GM04503 (cell line): ENCODE results near the gene SLC9A5.

Experiments used
- DNase-seq: peaks from one replicate; pipeline ENCODE4 v3.0.0-alpha.2; 2012; ENCODE audit warnings: low read depth

SLC9A5 gene

DNA sequence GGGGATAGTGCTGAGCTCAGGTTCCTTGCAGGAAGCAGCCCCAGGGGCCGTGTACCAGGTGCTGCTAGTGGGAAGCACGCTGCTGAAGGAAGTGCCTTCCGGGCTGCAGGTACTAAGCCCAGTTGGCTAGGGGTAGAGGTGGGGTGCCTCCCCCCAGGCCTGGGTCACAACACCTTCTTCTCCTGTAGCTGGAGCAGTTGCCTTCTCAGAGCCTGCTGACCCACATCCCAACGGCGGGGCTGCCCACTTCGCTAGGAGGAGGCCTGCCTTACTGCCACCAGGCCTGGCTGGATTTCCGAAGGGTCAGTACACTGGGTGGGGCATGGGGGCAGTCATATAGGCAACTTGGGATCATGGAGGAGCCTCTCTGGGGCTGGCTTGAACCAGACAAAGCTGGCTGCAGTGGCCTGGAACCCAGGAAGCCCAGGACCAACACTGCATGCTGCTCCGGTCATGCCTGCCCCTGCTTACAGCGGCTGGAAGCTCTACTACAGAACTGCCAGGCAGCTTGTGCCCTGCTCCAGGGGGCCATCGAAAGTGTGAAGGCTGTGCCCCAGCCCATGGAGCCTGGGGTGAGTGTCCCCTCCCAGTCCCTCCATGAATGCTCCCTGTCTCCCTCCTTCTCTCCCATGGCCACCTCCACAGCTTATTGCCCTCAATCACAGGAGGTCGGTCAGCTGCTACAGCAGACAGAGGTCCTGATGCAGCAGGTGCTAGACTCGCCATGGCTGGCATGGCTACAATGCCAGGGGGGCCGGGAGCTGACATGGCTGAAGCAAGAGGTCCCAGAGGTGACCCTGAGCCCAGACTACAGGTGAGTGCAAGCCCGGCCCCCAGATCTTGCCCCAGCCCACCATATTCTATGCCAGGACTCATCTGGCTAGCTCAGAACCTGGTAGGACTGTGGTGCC, 33.0 kb downstream of the SLC9A5 start:
- no peak for DNase-seq

DNA sequence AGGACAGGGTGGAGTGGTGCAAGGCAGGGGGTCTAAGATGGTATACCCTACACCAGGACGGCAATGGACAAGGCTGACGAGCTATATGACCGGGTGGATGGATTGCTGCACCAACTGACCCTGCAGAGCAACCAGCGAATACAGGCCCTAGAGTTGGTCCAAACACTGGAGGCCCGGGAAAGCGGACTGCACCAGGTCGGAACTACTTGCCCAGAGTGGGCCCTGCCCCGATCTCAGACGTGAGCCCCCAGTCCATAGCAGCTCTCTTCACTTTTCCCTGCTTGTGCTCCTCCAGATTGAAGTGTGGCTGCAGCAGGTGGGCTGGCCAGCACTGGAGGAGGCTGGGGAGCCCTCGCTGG, 33.6 kb downstream of the SLC9A5 start:
- DNase-seq = no peak

DNA sequence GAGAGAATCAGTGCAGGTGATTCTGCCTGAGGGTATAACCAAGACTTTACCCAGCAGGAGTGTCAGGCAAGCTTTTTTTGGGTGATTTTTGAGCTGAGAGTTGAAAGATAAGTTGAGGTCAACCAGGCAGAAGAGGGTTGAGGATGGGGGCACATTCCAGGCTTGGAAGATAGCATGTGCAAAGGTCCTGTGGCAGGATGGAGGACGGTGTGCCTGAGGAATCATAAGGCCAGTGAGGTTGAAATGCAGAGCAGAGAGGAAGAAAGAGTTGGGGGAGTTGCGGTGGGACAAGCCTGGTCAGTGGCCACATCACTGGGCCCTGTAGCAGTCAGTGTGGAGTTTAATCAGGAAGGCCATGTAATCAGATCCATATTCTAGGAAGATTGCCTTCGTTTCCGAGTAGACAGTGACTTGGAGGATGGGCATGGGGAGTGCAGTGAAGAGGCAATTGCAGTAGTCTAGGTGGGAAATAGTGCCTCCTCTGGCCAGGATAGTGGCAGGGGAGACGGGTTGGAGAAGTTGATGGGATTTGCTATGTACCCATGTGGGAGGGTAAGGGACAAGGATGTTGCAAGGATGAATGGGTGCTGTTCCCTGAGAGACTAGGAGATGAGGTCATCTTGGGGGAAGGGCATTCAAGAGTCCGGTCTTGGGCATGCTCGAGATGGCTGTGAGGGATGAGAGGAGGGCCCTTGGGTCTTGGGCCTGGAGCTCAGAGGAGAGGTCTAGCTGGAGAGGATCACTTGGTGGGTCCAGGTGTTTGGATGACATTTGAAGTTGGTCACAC, 34.5 kb downstream of the SLC9A5 start:
- DNase-seq = no peak

DNA sequence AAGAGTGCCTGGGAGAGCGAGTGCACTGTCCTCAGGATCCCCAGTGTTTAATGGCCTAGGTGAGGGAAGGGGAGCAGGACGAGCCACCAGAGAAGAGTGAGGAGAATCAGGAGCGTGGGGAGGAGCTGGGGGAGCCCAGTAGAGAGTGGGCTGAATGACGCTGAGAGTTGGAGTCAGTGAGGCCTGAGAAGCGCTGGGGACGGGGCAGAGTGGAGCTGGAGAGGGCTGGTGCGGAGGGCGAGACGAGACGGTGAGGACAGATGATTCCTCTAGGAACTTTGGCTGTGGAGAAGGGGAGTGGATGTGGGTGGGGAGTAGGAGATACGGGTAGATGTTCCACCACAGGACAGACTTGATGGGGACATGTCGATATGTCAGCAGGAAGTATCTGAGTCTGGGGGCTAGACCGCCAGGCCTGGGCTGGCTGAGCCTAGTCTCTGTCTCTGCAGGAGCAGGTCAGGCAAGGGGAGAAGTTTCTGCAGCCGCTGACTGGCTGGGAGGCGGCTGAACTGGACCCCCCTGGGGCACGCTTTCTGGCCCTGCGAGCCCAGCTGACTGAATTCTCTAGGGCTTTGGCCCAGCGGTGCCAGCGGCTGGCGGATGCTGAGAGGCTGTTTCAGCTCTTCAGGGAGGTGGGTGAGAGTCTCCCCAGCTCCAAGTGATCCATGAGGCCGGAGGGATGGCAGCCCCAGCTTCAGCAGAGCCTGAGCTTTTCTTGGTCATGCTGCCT, 35.2 kb downstream of the SLC9A5 start:
- no peak for DNase-seq

DNA sequence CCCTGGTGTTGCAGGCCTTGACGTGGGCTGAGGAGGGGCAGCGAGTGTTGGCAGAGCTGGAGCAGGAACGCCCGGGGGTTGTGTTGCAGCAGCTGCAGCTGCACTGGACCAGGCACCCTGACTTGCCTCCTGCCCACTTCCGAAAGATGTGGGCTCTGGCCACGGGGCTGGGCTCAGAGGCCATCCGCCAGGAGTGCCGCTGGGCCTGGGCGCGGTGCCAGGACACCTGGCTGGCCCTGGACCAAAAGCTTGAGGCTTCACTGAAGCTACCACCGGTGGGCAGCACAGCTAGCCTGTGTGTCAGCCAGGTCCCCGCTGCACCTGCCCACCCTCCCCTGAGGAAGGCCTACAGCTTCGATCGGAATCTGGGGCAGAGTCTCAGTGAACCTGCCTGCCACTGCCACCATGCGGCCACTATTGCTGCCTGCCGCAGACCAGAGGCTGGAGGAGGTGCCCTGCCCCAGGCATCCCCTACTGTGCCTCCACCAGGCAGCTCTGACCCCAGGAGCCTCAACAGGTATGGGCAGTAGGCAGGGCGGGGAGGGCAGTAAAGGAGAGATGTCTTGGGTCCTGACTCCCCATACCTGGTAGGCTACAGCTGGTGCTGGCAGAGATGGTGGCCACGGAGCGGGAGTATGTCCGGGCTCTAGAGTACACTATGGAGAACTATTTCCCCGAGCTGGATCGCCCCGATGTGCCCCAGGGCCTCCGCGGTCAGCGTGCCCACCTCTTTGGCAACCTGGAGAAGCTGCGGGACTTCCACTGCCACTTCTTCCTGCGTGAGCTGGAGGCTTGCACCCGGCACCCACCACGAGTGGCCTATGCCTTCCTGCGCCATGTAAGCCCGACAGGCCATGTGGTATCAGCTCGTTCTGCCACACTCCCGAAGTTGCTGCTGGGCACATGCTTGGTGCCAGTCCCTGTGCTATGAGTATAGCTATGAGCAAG, 36.2 kb downstream of the SLC9A5 start:
- DNase-seq = no peak

DNA sequence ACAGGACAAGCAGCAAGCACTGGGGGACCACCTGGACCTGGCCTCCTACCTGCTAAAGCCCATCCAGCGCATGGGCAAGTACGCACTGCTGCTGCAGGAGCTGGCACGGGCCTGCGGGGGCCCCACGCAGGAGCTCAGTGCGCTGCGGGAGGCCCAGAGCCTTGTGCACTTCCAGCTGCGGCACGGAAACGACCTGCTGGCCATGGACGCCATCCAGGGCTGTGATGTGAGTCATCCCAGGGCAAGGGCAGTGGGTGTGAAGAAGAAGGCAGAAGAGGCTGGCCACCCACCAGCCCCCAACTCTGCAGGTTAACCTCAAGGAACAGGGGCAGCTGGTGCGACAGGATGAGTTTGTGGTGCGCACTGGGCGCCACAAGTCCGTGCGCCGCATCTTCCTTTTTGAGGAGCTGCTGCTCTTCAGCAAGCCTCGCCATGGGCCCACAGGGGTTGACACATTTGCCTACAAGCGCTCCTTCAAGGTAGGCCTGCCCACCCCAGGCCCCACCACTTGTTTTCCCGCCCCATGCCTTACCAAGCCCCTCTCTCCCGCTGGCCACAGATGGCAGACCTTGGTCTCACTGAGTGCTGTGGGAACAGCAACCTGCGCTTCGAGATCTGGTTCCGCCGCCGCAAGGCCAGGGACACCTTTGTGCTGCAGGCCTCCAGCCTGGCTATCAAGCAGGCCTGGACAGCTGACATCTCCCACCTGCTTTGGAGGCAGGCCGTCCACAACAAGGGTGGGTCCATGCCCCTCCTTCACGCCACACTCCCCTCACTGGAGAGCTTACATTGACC, 37.9 kb downstream of the SLC9A5 start:
- DNase-seq = no peak

DNA sequence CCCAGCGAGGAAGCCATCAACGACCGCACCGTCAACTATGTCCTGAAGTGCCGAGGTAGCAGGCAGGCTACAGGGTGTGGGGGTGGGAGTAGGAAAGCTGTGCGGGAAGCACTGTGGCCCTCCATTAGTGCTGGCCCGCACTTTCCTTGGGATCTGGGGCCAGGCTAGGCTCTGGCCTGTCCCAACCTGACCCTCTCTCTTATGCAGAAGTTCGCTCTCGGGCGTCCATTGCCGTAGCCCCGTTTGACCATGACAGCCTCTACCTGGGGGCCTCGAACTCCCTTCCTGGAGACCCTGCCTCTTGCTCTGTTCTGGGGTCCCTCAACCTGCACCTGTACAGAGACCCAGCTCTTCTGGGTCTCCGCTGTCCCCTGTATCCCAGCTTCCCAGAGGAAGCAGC, 39.2 kb downstream of the SLC9A5 start:
- no peak for DNase-seq

DNA sequence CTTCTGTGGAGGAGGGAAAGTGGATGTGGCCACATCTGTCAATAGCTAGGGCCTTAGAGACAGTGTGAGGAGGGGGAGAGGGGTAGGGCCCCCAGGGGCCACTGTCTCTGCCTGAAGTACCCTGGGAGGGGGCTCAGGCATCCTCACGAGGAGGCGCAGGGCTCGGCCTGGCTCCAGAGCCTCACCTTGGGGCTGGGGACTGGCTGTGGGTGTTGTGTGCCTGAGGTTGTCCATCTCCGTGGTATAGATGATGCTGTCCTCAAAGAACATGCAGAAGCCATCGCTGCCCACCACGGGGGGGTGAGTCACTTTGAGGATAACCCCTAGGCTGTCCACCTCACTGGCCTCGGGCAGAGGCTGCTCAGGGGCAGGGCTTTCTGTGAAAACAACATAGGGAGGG, 42.7 kb downstream of the SLC9A5 start:
- no peak for DNase-seq

DNA sequence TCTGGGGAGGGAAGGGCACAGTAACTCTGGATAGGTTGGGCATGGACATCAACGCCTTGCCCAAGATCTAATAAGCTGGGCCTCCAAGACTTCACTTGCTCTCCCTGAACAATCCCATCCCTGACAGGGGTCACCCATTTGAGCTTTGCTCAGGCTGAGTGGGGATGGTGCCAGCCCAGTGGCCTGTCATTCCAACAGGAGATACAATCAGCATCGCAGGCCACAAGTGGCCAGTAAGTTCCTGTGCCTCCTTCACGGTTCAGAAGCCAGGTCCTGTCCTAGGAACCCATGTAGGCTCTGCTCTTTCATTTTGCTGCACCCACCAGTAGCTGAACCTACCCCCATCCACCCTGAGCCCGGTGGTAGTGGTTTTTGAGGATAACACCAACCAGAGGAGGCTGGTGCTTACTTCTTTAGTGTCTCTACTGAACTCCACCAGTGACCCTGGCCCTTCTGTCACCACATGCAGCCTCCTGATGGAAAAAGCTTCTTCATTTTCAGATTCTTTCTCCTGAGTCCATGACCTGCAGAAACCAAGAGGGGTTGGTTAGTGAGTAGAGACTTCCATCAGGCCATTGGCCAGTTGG, 45.5 kb downstream of the SLC9A5 start:
- DNase-seq = no peak

DNA sequence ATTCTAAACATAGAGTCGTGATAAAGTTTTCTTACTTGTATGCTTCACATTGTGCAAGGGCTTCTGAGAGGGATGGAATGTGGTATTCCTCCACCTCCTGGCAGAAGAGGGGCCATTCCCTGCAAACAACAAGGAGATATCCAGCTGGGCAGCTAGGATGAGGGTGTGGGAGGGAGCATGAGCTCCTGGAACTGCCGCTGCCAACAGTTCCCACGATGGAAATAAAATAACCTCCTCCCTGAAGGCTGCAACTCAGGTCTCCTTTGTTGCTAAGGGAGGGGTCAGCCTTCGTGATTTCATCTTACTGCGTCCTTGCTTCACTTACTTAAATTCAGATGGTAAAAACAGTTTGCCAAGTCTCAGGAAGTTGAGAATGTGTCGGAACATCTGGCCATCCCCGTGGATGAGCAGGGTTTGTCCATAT, 46.2 kb downstream of the SLC9A5 start:
- DNase-seq = peak; percentile 47

DNA sequence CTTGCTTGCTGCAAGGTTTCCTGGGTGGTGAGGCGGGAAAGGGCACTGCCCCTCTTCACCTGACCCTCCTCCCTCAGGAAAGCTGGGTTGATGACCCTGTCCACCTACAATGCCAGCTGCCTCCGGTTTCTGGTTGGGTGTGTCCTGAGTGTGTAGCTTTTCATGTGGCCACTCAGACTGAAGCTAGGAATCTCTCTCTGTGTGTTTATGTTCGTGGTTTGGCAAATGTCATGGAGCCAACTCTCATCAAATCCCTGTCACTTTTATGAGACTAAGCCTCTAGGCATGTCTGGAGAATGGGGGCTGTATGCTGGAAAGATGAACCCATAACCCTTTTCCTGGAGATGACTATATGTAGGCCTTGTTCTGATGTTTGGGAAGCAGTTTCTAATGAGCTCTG, 47.6 kb downstream of the SLC9A5 start:
- peak; percentile 72 for DNase-seq

DNA sequence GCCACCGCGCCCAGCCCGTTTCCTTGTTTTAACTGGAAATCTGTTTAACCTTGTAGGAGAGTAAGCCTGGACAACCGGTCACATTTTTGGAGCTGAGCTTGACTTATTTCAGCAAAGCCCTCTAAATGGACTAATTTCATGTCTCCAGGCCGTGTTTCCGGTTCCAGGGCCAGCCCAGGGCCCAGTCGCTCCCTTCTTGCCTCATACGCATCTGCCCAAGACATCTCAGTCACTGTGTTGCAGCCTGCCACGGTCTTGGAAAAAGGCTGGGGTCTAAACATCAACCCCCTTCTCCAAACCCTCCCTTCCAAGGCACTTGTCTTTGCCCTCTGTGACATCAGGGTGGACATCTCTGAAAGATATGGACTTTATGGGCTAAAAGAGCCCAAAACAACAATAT, 49.5 kb downstream of the SLC9A5 start:
- no peak for DNase-seq

DNA sequence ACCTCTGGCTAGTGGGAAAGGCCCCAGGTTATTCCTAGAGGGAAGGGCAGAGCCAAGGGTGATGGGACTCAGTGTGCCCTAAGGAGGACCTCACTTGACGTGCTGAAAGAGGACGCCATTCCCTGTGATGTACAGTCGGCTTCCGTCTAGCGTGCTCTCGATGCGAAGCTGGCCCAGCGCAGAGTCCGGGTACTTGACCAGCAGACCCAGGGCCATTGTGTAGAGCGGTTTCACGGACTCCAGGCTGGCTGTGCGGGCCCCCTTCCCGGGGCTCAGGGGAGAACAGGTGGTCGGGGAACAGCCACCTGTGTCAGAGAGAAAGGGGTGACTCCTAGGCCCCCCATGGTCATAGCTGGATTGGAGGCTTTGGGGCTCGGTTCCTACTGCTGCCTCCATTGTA, 50.5 kb downstream of the SLC9A5 start:
- DNase-seq = no peak

DNA sequence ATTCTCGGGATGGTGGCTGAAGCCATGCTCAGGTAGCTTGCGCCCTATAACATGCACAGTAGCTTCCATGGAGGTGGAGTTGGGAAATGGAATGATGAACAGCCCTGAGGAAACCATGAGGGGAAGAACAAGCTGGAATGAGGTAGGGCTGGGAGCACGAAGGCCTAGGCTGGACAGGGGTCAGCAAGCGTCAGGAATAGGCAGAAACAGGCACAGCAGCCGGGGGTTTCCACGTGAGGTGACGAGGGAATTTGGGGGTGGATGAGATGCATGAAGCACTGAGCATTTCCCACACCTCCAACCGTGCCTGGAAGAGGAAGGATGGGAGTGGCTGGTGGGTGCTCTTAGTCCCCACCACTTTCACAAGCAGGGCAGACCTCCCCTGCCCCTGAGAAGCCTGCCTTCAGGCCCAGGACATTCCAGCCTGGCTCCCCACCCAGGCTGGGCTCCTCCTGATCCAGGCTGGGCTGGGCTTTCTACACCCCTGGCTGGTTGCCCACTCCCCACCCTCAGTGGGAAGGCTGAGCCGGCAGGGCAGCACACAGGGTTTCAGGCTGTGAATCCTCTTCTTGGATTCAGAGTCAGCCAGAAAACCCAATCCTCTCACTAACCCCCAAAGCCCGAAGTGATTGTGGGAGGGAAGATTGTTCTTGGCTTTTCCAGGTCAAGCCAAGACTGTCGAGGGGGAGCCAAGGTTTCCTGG, 52.5 kb downstream of the SLC9A5 start:
- DNase-seq = no peak

DNA sequence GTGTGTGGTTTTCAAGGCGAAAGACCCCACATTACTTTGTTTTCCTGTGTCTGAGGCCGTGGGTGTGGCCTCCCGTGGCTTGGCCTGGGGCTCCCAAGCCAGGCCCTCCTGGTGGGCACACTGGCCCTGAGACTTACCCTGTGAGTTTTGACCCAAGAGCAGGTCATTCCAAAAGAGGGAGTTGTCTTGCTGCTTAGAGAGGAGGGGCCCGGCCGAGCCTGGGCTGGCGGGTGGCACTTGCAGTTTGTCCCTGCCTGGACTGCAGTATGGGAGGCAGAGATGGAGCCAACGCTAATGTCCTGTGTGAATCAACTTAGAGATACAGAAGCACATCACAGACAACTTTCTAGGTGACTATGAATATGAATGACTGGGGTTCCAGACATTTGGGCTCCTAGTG, 53.3 kb downstream of the SLC9A5 start:
- no peak for DNase-seq

DNA sequence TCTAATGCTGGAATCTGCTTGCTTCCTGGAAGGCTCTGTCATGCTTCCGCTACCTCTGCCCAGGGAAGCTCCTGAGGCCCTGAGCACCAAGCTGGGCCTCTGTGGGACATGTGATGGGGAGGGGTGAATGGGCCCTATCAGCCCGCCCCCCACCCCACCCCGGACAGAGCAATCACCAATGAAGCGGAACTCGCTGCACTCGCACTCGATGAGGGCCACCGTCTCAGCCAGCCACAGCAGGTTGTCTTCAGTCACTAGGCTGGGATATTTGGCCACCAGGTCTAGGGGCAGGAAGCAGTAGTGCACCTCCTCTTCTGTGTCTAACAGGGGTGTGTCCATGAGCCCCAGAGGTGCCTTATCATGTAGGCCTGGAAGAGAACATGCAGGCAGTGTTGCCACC, 54.2 kb downstream of the SLC9A5 start:
- DNase-seq = no peak

DNA sequence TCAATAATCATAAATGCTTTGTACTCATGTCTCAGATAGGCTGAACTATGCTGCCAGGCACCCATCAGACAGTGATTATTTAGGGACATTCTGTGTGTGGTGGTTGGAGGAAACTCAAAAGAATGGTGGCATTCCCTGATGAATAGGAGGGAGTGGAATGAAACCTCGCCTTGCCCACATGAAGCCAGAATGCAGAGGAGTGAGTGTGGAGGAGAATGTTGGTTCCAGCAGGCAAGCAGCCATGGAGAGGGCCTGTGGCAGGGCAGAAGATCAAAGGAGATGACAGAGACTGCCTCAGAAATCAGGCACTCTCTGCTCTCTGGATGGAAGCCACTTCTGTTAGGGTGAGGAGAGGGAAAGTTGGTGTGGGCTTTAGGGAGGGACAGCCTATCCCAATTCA, 55.2 kb downstream of the SLC9A5 start:
- DNase-seq = peak; percentile 54

DNA sequence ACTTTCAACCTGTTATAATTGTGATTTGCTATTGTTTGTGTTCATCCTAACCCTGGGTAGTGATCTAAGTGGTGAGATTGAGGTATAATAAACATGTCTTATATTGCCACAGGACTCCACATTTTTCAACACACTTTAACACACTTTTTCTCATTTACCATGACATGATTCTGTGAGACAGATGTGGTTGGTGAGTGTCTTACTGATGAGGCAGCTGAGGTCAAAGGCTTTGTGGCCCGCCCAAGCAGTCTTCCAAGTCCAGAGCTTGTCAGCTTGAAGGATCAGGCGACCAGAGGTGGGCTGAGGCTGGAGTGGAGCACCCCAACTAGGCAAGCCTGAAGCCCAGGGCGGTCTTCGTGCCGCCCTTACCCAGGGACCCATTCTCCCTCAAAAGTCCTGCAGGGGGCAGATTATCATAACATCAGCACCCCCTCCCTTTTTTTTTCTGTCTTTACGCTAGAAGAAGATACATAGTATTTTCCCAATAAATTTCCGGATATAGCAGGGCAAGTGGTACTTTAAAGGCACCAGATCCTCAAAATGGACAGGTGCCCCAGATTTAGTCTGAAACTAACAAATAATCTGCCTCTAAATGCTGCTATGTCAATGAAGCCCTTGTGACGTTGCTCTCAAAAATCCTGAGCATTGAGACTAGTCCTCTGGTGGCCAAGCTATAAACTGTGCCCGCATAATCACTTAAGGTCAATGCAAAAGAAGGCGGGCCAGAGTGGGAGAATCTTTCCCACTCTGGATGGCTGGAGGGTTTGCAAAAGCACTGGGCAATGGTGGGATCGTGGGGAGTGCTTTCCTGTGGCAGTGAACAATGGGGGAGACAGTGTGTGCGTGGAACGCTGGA, 56.7 kb downstream of the SLC9A5 start:
- DNase-seq = no peak

DNA sequence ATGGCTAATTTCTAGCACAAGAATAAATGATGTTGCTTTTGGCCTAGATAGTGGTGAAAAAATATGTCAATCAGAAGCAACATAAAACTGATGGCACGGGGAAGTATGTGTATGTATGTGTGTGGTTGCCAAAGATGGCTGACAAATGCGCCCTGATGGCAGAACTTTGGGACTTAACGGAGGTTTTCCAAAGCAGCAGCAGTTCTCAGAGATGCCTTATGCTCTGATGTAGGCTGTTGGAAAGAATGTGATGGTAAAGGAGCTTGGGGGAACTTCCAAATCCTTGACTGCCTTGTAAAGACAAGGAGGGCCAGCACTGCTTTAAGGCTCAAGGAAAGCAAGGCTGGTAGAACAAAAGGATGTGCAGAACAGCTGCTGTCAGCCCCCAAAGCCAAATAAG, 61.8 kb downstream of the SLC9A5 start:
- DNase-seq = no peak
